ENCODE results near the gene AK8. TPM values are rescaled to one million over a fixed set of nuclear protein-coding genes. Genes with fewer than 3 reads are reported as not detected.

AK8 gene
- total RNA-seq, 2 experiments from 2014 or later: 0.27 TPM; not detected in 1

- Histone ChIP-seq H3K4me3 (ENCODE audit: low read depth, low read length, poor library complexity, severe bottlenecking) (no peak overlapping the region), H3K9me3 (ENCODE audit: low read length) (no peaks in the 10 kb centered on the region), H3K36me3 (ENCODE audit: insufficient read depth, low read length) (no peaks in the 10 kb centered on the region), H3K4me1 (ENCODE audit: insufficient read depth, low read length, poor library complexity, severe bottlenecking) (no peaks in the 10 kb centered on the region), H3K9me2 (ENCODE audit: insufficient read depth, low read length) (no peaks in the 10 kb centered on the region), H4K20me1 (ENCODE audit: insufficient read depth, low read length) (no peaks in the 10 kb centered on the region), H3K27ac (ENCODE audit: low read depth, low read length, poor library complexity, severe bottlenecking) (no peak overlapping the region), H3K4me2 (ENCODE audit: low read length) (no peak overlapping the region), H2AFZ (ENCODE audit: low read length) (no peak overlapping the region), H3K79me2 (ENCODE audit: insufficient read depth, low read depth, low read length) (no peaks in the 10 kb centered on the region)
- CTCF ChIA-PET (ENCODE audit: unreplicated experiment): no interaction called here
- no peak for DNase-seq (ENCODE audit: low spot score)
- intact Hi-C loops (cut with micrococcal nuclease; ENCODE audit: unreplicated experiment): no loop called here
- POLR2A ChIA-PET: no interaction called here
- no peak for TF ChIP-seq EZH2phosphoT487 (IDR thresholded peaks at IDR 0.05; ENCODE audit: borderline replicate concordance, low read depth, low read length)
- TF ChIP-seq, protein P1, sequence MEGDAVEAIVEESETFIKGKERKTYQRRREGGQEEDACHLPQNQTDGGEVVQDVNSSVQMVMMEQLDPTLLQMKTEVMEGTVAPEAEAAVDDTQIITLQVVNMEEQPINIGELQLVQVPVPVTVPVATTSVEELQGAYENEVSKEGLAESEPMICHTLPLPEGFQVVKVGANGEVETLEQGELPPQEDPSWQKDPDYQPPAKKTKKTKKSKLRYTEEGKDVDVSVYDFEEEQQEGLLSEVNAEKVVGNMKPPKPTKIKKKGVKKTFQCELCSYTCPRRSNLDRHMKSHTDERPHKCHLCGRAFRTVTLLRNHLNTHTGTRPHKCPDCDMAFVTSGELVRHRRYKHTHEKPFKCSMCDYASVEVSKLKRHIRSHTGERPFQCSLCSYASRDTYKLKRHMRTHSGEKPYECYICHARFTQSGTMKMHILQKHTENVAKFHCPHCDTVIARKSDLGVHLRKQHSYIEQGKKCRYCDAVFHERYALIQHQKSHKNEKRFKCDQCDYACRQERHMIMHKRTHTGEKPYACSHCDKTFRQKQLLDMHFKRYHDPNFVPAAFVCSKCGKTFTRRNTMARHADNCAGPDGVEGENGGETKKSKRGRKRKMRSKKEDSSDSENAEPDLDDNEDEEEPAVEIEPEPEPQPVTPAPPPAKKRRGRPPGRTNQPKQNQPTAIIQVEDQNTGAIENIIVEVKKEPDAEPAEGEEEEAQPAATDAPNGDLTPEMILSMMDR (conservative IDR thresholded peaks at IDR 0.05; ENCODE audit: low read length): no peak
- BruUV-seq (replicated peaks): no TSS peak
Measured at GRCh38 chr9:132793606-132794580, 84.2 kb downstream of the AK8 start.

GRCh38 chr9:132792547-132792946 is 85.5 kb downstream of the AK8 start:
- no peaks in the 10 kb centered on the region for H3K9me2 ChIP-seq (ENCODE audit: insufficient read depth, low read length)
- CTCF ChIA-PET (ENCODE audit: unreplicated experiment): no interaction called here
- H3K79me2 ChIP-seq (ENCODE audit: insufficient read depth, low read depth, low read length): no peaks in the 10 kb centered on the region
- no peaks in the 10 kb centered on the region for H3K36me3 ChIP-seq (ENCODE audit: insufficient read depth, low read length)
- DNase-seq (ENCODE audit: low spot score): no peak
- no peak overlapping the region for H3K27ac ChIP-seq (ENCODE audit: low read depth, low read length, poor library complexity, severe bottlenecking)
- no peak overlapping the region for H3K4me3 ChIP-seq (ENCODE audit: low read depth, low read length, poor library complexity, severe bottlenecking)
- H3K4me2 ChIP-seq (ENCODE audit: low read length): no peak overlapping the region
- TF ChIP-seq EZH2phosphoT487 (IDR thresholded peaks at IDR 0.05; ENCODE audit: borderline replicate concordance, low read depth, low read length): no peak
- TF ChIP-seq, protein P1 (conservative IDR thresholded peaks at IDR 0.05; ENCODE audit: low read length): no peak
- no peaks in the 10 kb centered on the region for H3K9me3 ChIP-seq (ENCODE audit: low read length)
- H4K20me1 ChIP-seq (ENCODE audit: insufficient read depth, low read length): no peaks in the 10 kb centered on the region
- POLR2A ChIA-PET: no interaction called here
- no peak overlapping the region for H2AFZ ChIP-seq (ENCODE audit: low read length)
- intact Hi-C loops (cut with micrococcal nuclease; ENCODE audit: unreplicated experiment): no loop called here
- H3K4me1 ChIP-seq (ENCODE audit: insufficient read depth, low read length, poor library complexity, severe bottlenecking): no peaks in the 10 kb centered on the region
- BruUV-seq (replicated peaks): no TSS peak

DNA sequence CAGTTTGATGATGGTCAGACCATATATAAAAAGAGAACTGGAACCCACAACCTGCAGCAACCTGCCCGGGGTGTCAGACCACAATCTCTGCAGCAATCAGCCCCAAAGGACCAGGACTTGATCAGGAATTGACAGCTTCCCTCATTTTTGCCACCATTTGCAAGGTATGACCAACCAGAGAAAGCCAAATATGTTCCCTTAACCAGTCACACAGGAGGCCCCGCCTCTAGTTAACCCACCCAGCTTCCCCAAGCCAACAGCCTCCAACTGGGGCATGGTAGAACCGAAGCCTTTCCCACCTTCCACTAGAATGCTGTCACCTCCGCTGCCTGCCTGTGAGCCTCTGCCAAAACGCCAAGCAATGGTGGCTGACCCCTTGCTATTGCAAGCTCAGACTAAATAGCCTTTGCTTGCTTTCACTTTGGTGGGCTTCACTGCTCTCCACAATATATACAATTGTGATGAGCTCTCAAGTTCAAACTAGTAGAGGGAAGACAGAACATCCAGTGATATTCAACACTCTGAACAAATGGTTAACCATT is 86.3 kb downstream of the AK8 start:
- ChIA-PET CTCF (ENCODE audit: unreplicated experiment) (no interaction called here), POLR2A (no interaction called here)
- H3K27ac ChIP-seq (ENCODE audit: low read depth, low read length, poor library complexity, severe bottlenecking): no peak overlapping the region
- H3K79me2 ChIP-seq (ENCODE audit: insufficient read depth, low read depth, low read length): no peaks in the 10 kb centered on the region
- H2AFZ ChIP-seq (ENCODE audit: low read length): no peak overlapping the region
- TF ChIP-seq, protein P1 (conservative IDR thresholded peaks at IDR 0.05; ENCODE audit: low read length): no peak
- TF ChIP-seq EZH2phosphoT487 (IDR thresholded peaks at IDR 0.05; ENCODE audit: borderline replicate concordance, low read depth, low read length): no peak
- no peaks in the 10 kb centered on the region for H3K36me3 ChIP-seq (ENCODE audit: insufficient read depth, low read length)
- no peaks in the 10 kb centered on the region for H3K9me2 ChIP-seq (ENCODE audit: insufficient read depth, low read length)
- no peak overlapping the region for H3K4me3 ChIP-seq (ENCODE audit: low read depth, low read length, poor library complexity, severe bottlenecking)
- no peaks in the 10 kb centered on the region for H4K20me1 ChIP-seq (ENCODE audit: insufficient read depth, low read length)
- no peak for DNase-seq (ENCODE audit: low spot score)
- H3K9me3 ChIP-seq (ENCODE audit: low read length): no peaks in the 10 kb centered on the region
- intact Hi-C loops (cut with micrococcal nuclease; ENCODE audit: unreplicated experiment): no loop called here
- H3K4me2 ChIP-seq (ENCODE audit: low read length): no peak overlapping the region
- no TSS peak for BruUV-seq (replicated peaks)
- H3K4me1 ChIP-seq (ENCODE audit: insufficient read depth, low read length, poor library complexity, severe bottlenecking): no peaks in the 10 kb centered on the region

Data from OCI-LY7 (cell line).